Measurements from ENCODE around the gene PIANP.
A peak's percentile ranks its signal among the peaks of the same experiment; 100 is the strongest.

The PIANP gene

DNA sequence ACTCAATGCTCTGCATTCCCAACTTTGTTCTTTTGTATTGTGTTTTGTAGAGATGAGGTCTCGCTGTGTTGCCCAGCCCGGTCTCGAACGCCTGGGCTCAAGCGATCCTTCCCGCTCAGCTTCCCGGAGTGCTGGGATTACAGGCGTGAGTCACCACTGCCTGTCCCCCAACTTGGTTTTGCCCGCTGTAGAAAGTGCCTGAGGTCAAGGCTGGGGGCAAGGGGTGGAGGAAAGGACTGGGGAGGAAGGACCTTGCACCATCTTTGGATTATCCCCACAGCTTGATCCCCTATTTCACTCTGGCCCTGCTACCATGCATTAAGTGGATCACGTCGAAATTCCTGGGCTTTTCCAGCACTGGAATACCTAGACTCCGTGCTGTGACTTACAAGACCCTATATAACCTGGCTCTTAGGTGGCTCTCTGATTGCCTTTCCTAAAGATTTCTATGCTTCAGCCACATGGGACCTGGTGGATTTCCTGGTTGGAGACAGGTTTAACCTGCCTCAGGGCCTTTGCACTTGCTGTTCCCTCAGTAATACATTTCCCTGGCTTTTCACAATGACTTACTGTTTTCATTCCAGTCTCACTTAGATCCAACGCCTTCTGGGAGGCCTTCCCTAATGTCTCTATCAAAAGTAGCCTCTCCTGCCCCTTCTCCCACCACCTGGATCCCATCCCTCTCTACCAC lies 608 bp upstream of the PIANP start:
- peak; percentile 30 for DNase-seq (ENCODE audit: low read depth)
- Histone ChIP-seq H3K4me1 (ENCODE audit: control insufficient read depth, insufficient read depth, low read length) (peaks cover 4% of the 10 kb centered on the region), H3K27me3 (replicated peaks; ENCODE audit: control insufficient read depth, insufficient read depth, low read length) (peaks cover 30% of the 10 kb centered on the region)

GRCh38 chr12:6699989-6700645 lies 498 bp downstream of the PIANP start:
- H3K27me3 ChIP-seq (replicated peaks; ENCODE audit: control insufficient read depth, insufficient read depth, low read length) = peaks cover 30% of the 10 kb centered on the region
- peak; percentile 55 for DNase-seq (ENCODE audit: low read depth)
- peak overlapping the region; percentile 52 for H3K4me3 ChIP-seq (ENCODE audit: low read length)
- no peaks in the 10 kb centered on the region for H3K9me3 ChIP-seq (ENCODE audit: control insufficient read depth, low read length)
- H3K36me3 ChIP-seq (ENCODE audit: control insufficient read depth, insufficient read depth, low read length, severe bottlenecking) = no peaks in the 10 kb centered on the region
- no peak overlapping the region for H3K9ac ChIP-seq (ENCODE audit: low read length)
- peaks cover 4% of the 10 kb centered on the region for H3K4me1 ChIP-seq (ENCODE audit: control insufficient read depth, insufficient read depth, low read length)

More for the DNA sequence above, 608 bp upstream of the PIANP start:
- H3K9ac ChIP-seq (ENCODE audit: low read length) = no peak overlapping the region
- H3K36me3 ChIP-seq (ENCODE audit: control insufficient read depth, insufficient read depth, low read length, severe bottlenecking) = no peaks in the 10 kb centered on the region
- peak overlapping the region; percentile 68 for H3K4me3 ChIP-seq (ENCODE audit: low read length)
- H3K9me3 ChIP-seq (ENCODE audit: control insufficient read depth, low read length) = no peaks in the 10 kb centered on the region

- DNase-seq (ENCODE audit: low read depth) = no peak
- H3K4me3 ChIP-seq (ENCODE audit: low read length) = no peak overlapping the region
- H3K27me3 ChIP-seq (replicated peaks; ENCODE audit: control insufficient read depth, insufficient read depth, low read length) = peaks cover 25% of the 10 kb centered on the region
Observed at GRCh38 chr12:6699259-6699988, 1.2 kb downstream of the PIANP start.

GRCh38 chr12:6698352-6699046 lies 2.1 kb downstream of the PIANP start:
- Histone ChIP-seq H3K36me3 (ENCODE audit: control insufficient read depth, insufficient read depth, low read length, severe bottlenecking) (no peaks in the 10 kb centered on the region), H3K9me3 (ENCODE audit: control insufficient read depth, low read length) (no peaks in the 10 kb centered on the region), H3K4me1 (ENCODE audit: control insufficient read depth, insufficient read depth, low read length) (peaks cover 4% of the 10 kb centered on the region), H3K4me3 (ENCODE audit: low read length) (no peak overlapping the region), H3K27me3 (replicated peaks; ENCODE audit: control insufficient read depth, insufficient read depth, low read length) (peaks cover 19% of the 10 kb centered on the region), H3K9ac (ENCODE audit: low read length) (no peak overlapping the region)
- no peak for DNase-seq (ENCODE audit: low read depth)

More at GRCh38 chr12:6699259-6699988, 1.2 kb downstream of the PIANP start:
- Histone ChIP-seq H3K36me3 (ENCODE audit: control insufficient read depth, insufficient read depth, low read length, severe bottlenecking) (no peaks in the 10 kb centered on the region), H3K9ac (ENCODE audit: low read length) (no peak overlapping the region), H3K4me1 (ENCODE audit: control insufficient read depth, insufficient read depth, low read length) (peaks cover 4% of the 10 kb centered on the region), H3K9me3 (ENCODE audit: control insufficient read depth, low read length) (no peaks in the 10 kb centered on the region)

- Histone ChIP-seq H3K4me3 (ENCODE audit: low read length) (no peak overlapping the region), H3K27me3 (replicated peaks; ENCODE audit: control insufficient read depth, insufficient read depth, low read length) (peaks cover 17% of the 10 kb centered on the region)
- peak; percentile 63 for DNase-seq (ENCODE audit: low read depth)
Observed at GRCh38 chr12:6697584-6698351, 2.8 kb downstream of the PIANP start.

DNA sequence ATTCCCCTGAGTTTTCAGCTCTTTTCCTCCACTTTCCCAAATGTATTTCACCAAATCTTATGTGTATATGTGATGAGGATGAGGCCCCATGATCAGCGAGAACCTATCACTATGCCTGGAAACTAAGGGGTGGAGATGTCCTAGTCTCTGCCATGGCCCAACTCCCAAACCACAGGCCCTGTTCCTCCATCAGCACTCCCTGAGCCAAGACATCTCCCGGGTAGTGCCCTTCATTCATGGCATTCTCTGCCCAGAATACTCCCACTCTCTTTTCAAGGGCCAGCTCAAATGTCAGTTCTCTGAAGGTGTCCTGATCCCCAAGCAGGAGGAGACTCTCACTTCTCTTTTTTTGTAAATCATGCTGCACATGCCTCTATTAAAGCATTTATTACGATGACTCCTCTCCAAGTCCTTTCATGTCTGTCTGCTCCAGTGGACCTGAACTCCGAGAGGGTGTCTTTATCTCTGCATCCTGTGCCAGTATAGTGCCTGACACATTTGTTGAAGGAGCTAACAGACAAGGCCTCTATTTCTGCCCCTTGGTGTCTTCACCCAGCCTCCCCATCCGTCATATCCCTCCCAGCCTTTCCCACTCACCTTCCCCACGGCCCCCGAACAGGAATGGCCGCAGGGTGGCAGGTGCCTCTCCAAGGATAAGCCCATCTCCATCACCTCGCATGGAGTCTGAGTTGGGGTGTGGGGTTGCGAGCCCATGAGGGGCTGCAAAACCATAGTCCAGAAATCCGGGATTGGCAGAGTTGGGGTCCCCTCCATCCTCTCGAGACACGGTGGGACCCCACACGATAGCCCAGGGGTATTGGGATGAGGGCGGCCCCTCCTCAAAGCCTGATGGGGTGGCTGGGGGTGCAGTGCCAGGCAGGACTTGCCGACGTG lies 3.7 kb downstream of the PIANP start:
- no peak for DNase-seq (ENCODE audit: low read depth)
- Histone ChIP-seq H3K4me1 (ENCODE audit: control insufficient read depth, insufficient read depth, low read length) (peaks cover 4% of the 10 kb centered on the region), H3K36me3 (ENCODE audit: control insufficient read depth, insufficient read depth, low read length, severe bottlenecking) (no peaks in the 10 kb centered on the region), H3K9ac (ENCODE audit: low read length) (no peak overlapping the region), H3K27me3 (replicated peaks; ENCODE audit: control insufficient read depth, insufficient read depth, low read length) (peaks cover 12% of the 10 kb centered on the region), H3K9me3 (ENCODE audit: control insufficient read depth, low read length) (no peaks in the 10 kb centered on the region), H3K4me3 (ENCODE audit: low read length) (no peak overlapping the region)

More at GRCh38 chr12:6697584-6698351, 2.8 kb downstream of the PIANP start:
- Histone ChIP-seq H3K36me3 (ENCODE audit: control insufficient read depth, insufficient read depth, low read length, severe bottlenecking) (no peaks in the 10 kb centered on the region), H3K9ac (ENCODE audit: low read length) (no peak overlapping the region), H3K4me1 (ENCODE audit: control insufficient read depth, insufficient read depth, low read length) (peaks cover 4% of the 10 kb centered on the region), H3K9me3 (ENCODE audit: control insufficient read depth, low read length) (no peaks in the 10 kb centered on the region)

DNA sequence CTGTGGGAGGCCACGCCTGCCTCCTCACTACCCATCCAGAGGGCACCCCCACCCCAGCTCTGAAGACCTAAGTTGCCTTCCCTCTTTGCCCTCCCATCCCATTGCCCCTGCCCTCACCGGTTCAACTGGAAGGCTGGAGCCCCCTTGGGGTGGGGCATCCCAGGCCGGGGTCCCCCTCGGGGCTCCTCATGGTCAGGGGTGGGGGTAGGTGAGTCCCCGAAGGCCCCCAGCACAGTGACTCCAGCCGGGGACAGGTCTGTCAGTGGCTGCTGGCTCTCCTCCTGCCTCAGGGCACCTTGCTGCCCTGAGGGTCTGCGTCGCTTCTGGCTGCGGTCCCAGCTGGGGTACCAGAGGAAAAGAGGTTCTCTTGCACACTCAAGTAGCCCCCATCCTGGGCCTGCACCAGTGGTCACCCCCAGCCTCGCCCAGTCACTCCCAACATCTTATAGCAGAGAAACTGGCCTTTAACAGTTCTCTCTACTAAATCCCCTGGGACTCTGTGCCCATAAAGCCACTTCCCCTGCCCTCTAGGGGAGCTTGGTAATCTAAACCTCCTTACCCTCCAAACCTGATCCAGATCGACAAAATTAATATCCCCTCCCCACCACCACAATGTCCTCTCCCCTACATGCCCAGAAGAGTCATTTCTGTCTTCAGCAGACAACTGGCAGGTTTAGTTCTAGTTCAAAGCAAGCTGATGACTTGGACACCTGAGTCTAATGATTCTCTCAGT lies 5.1 kb downstream of the PIANP start:
- peaks cover 10% of the 10 kb centered on the region for H3K4me1 ChIP-seq (ENCODE audit: control insufficient read depth, insufficient read depth, low read length)
- no peak overlapping the region for H3K4me3 ChIP-seq (ENCODE audit: low read length)
- no peaks in the 10 kb centered on the region for H3K27me3 ChIP-seq (replicated peaks; ENCODE audit: control insufficient read depth, insufficient read depth, low read length)
- H3K9ac ChIP-seq (ENCODE audit: low read length) = no peak overlapping the region
- no peaks in the 10 kb centered on the region for H3K9me3 ChIP-seq (ENCODE audit: control insufficient read depth, low read length)
- no peaks in the 10 kb centered on the region for H3K36me3 ChIP-seq (ENCODE audit: control insufficient read depth, insufficient read depth, low read length, severe bottlenecking)
- no peak for DNase-seq (ENCODE audit: low read depth)

DNA sequence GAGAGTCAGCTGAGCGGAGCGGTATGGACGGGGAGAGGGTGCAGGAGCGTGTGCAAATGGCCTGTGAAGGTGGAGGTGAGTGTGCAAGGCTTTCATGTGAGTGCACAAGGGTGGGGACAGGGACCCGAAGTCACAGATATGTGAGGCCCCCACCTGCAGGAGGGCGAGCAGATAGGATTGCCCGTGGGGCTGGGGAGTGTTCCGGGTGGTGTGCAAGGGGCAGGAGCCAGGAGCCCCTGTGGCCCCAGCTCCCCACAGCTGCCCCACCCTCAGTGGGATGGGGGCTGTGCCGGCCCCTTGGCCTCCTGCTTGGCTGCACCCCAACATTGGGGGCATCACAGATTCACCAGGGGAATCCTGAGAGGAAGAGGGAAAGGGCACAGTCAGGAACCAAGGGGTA lies 5.9 kb downstream of the PIANP start:
- Histone ChIP-seq H3K27me3 (replicated peaks; ENCODE audit: control insufficient read depth, insufficient read depth, low read length) (no peaks in the 10 kb centered on the region), H3K9me3 (ENCODE audit: control insufficient read depth, low read length) (no peaks in the 10 kb centered on the region), H3K4me1 (ENCODE audit: control insufficient read depth, insufficient read depth, low read length) (peaks cover 16% of the 10 kb centered on the region), H3K9ac (ENCODE audit: low read length) (no peak overlapping the region), H3K4me3 (ENCODE audit: low read length) (no peak overlapping the region), H3K36me3 (ENCODE audit: control insufficient read depth, insufficient read depth, low read length, severe bottlenecking) (no peaks in the 10 kb centered on the region)
- no peak for DNase-seq (ENCODE audit: low read depth)

DNA sequence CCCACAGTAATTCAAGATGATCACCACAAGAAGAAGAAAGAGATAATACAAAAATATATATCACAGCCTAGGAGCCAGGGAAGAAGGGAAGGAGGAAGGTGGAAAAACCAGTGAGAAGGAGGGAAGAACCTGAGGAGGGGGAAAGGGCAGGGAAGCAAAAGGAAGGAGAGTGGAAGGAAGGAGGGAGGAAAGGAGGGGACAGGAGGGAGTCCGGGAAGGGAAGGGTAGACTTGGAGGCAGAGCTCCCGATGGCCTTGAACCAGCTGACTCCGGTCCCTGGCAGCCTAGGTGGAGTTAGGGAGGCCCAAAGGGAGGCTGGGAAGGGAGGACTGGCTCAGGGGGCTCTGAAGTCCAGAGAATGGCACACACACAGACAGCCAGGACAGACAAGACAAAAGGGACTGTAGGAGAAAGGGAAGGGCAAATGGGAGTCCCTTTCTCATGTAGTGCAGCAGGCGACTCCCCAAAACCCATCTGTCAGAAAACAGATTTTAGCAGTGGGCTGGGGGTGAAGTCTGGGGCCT lies 6.7 kb downstream of the PIANP start:
- H3K9me3 ChIP-seq (ENCODE audit: control insufficient read depth, low read length) = no peaks in the 10 kb centered on the region
- no peak for DNase-seq (ENCODE audit: low read depth)
- H3K4me1 ChIP-seq (ENCODE audit: control insufficient read depth, insufficient read depth, low read length) = peaks cover 16% of the 10 kb centered on the region
- no peak overlapping the region for H3K4me3 ChIP-seq (ENCODE audit: low read length)
- no peak overlapping the region for H3K9ac ChIP-seq (ENCODE audit: low read length)
- no peaks in the 10 kb centered on the region for H3K36me3 ChIP-seq (ENCODE audit: control insufficient read depth, insufficient read depth, low read length, severe bottlenecking)
- no peaks in the 10 kb centered on the region for H3K27me3 ChIP-seq (replicated peaks; ENCODE audit: control insufficient read depth, insufficient read depth, low read length)
